ENCODE data around the gene CHRM4. TPM values are rescaled to one million over a fixed set of nuclear protein-coding genes. Genes with fewer than 3 reads are reported as not detected.

Gene CHRM4
- total RNA-seq, 1 donor from 2014 or later: 1.3 TPM

DNA sequence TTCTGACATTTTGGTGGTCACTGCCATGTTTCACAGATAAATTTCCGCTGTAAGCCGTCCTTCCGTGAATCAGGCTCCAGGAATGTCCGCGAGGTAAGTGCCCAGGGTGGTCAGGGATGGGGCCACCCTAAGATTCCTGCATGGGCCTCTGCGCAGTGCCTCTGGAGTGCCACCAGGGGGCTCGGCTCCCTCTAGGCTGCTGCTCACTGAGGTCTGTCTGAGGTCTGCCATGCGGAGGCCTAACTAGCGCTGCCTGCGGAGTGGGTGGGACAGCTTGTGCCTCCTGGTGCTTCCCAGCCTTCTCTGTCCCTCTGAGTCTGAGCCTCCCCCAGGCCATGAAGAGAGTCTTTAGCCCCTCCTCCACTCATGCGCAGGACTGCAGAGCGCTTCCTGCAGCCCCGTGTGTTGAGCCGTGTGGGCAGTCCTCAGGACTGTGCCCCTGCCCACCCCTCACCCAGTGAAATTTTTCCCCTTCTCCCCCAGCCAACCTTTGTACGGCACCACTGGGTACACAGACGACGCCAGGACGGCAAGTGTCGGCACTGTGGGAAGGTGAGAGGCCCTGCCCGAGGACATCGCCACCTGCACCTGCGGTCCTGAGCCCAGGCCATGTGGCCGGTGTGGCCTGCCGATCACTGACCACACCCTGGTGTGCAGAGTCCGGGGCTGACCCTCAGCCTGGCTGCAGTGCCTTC is 22.0 kb downstream of the CHRM4 start:
- intact Hi-C loops (cut with micrococcal nuclease): loop anchor here (1.0 kb wide), 3 partner anchors 8 to 248 kb away; partner anchors contain the start of genes ATG13 and HARBI1

DNA sequence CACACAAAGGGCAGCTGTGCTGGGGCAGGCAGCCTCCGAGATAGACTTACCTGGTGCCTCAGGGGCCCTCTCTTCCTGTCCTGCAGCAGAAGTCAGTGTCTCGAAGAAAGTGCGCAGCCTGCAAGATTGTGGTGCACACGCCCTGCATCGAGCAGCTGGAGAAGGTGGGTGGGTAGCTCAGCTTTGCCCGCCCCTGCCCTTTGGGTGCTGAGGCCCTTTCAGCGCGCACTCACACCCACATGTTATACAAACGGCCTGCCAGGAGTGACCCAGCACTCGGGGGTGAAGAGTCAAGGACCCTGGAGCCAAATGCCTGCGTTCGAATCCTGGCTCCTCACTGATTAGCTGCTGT is 23.7 kb downstream of the CHRM4 start:
- intact Hi-C loops (cut with micrococcal nuclease): loop anchor here (1.0 kb wide), 2 partner anchors 16 to 125 kb away; no protein-coding TSS in a partner anchor

DNA sequence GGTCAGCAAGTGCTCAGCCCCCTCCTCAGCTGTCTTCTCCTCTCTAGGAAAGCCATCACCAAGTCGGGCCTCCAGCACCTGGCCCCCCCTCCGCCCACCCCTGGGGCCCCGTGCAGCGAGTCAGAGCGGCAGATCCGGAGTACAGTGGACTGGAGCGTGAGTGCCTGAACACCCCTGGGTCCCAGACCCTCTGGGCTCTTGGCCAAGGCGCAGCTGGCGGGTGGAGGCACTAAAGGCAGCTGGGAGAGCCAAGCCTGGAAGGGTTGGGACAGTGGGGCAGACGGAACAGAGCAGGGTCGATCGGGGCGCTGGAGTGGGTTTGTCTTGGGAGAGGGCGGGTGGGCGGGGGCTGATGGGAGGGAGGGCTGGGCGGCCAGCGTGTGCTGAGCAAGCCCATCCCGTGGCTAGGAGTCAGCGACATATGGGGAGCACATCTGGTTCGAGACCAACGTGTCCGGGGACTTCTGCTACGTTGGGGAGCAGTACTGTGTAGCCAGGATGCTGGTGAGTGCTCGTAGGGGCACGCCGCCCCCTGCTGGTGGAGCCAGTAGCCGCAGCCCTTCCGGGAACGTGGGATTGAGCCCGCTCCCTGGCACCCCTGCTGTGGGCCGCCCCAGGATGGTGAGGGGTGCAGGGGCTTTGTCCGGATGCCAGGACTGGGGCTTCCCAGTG is 24.2 kb downstream of the CHRM4 start:
- intact Hi-C loops (cut with micrococcal nuclease): loop anchor here (1.0 kb wide), 2 partner anchors 15 to 124 kb away; no protein-coding TSS in a partner anchor

DNA sequence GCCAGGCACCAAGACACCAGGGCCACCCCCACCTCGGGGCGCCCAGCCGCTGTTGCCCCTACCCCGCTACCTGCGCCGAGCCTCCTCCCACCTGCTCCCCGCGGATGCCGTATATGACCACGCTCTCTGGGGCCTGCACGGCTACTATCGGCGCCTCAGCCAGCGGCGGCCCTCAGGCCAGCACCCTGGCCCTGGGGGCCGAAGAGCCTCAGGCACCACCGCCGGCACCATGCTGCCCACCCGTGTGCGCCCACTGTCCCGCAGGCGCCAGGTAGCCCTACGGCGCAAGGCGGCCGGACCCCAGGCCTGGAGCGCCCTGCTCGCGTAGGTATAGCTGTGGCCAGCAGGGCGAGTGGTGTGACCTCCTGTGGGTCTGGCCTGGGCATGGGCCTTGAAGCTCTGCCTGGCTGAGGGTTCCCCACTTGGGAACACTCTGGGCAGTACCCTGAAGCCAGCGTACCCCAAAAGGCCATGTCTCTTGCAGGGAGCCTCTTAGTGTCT is 24.9 kb downstream of the CHRM4 start:
- intact Hi-C loops (cut with micrococcal nuclease): loop anchor here (1.0 kb wide), 2 partner anchors 14 to 123 kb away; no protein-coding TSS in a partner anchor

DNA sequence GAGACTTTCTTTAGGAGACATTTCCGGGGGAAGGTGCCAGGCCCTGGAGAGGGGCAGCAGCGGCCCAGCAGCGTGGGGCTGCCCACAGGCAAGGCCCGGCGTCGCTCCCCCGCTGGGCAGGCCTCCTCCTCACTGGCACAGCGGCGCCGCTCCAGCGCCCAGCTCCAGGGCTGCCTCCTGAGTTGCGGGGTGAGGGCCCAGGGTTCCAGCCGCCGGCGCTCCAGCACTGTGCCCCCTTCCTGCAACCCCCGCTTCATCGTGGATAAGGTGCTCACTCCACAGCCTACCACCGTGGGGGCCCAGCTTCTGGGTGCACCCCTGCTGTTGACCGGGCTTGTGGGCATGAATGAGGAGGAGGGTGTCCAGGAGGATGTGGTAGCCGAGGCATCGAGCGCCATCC is 25.3 kb downstream of the CHRM4 start:
- intact Hi-C loops (cut with micrococcal nuclease): no loop called here

DNA sequence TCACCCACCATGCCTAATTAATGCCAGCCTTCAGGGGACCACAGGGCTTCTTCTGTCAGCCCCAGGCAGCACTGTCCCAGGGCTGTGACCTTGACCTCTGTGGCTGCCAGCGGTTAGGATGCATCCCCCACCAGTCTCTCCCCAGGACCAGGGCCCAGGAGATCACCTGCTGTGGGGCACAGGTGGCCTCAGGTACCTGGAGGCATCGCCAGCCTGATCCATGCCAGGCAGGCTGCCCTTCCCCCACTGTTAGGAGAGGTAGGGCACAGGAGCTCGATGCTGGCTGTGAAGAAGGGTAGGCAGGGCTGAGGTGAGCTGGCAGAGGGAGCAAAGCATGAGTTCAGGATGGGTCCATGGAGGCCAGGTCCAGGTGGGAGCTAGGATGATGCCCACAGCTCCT is 26.8 kb downstream of the CHRM4 start:
- intact Hi-C loops (cut with micrococcal nuclease): no loop called here

DNA sequence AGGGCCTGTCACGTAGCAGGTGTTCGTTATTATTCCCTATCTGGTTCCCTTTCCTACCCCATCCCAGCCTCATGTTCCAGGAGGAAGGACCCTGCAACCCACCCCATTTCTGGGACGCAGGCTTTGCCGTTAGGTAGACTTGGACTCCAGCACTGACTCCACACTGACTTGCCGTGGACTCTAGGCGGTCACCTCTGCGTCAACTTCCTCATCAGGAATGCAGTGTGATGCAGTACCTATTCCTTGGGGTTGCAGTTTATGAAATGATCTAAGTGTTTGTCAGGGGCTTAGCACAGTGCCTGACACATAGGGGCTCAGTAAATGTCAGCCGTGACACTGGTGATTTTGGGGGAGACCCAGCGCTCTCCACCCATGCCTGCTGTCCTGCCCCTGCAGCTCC is 27.5 kb downstream of the CHRM4 start:
- intact Hi-C loops (cut with micrococcal nuclease): no loop called here

DNA sequence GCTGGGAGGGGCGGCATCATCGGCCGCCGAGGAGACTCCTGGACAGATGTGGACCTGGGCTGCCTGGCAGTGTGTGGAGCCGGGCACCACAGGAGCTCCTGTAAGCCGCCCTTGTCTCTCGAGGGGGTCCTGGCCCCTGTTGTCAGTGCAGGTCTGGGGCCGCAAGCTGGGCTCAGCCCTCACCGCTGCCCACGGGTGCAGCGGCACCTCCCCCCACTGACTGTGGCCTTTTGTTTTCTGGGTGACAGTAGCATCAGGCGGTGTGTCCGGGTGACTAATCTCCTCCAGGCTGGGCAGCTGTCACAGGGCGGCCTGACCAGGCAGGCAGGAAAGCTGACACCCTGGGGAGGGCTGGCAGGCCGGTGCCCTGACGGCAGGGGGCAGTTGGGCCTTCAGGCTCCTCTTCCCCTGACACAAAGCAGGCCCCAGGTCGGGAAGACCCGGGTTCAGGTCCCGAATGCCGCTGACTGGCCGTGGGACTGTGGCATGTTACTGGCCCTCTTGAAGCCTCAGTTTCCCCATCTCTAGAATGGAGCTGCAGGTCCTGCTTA is 28.0 kb downstream of the CHRM4 start:
- intact Hi-C loops (cut with micrococcal nuclease): no loop called here

DNA sequence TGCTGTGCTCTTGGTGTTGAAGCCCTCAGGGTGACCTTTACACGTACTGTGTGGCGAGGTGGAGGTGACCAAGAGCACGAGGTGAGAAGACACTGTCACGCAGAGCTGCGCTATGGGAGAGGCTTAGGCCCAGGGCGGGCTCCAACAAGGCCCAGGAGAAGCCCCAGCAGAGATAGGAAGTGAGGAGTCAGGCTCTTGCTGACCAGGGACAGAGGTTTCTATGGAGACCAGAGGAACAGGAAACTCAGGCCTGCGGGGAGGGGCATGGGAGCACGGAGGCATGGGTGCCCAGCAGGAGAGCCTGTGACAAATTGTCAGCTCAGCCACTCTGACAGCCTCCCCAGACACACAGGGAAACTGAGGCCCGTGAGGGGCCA is 28.6 kb downstream of the CHRM4 start:
- intact Hi-C loops (cut with micrococcal nuclease): no loop called here

DNA sequence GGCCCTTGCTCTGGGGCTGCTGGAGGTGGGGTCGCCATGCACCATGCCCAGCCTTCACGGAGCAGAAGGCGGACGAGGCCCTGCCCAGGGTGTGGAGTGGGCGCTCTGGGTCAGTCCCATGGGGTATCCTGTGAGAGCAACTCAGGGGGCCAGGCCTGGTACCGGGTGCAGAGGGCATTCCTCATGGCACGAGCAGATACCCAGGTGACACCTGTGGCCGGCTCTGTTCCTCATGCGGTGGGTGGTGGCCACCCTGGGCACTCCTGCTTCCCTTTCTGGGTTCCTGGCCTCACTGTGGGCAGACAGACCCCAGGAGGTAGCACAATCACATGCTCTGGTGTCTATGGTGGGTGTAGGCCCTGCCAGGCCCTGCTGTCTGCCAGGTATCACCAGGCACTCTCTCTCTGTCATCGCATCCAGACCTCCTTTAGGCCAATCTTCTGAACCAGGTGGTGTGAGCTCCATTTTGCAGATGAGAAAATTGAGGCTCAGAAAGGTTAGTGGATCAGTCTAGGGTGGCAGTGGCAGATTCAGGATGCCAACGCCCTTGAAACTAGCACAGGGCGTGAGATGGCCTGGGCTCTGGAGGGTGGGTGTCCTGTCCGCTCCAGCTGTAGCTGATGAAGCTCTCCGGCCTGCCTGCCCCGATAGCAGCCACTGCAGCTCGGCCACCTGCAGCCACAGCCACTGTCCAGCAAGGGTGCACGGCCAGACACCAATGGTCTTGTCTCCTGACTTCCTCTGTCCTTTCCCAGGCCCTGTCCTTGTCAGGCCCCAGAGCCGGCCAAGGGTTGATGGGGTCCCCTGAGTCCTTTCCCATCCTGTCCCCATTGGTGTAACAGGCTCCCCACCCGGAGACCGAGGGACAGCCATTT is 29.2 kb downstream of the CHRM4 start:
- intact Hi-C loops (cut with micrococcal nuclease): no loop called here

DNA sequence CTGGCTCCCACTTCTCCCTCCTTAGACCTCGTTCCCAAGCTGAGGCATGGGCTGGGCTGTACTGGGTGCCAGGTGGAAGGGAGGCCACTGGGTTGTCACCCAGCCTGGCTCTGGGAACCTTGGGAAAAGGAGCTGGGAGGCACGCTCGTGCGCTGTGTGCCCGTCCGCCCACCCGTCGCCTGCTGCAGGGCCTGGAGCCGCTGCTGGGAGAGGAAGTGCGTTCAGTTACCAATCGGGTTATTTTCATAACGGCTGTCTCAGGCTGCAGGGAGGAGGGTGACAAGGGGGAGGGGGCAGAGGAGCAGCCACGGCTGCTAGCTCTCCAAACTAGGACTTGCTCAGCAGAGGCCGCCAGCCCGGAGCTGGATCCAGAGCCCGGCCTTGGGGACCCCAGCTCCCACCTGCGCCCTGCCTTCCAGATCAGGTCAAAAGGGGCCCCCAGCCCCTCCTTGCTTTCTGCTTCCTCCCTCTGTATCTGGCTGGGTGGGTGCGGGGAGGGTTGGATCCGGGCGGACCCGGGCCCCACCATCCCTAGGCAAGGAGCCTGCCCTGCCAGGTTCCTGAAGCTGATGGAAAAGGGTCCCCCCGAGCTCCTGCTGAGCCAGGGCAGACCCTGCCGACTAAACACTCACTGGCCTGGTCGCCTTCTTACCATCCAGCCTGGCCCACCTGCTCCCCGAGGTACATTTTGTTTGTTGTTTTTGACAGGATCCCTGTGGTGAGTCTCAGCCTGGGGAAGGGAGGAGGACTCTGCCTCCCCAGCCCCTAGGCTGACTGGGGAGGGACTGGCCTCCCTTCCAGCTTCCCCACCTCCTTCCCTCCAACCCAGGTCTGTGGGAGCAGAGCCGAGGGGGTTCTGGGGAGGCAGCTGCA is 30.1 kb downstream of the CHRM4 start:
- intact Hi-C loops (cut with micrococcal nuclease): loop anchor here (1.0 kb wide), 2 partner anchors 8 to 12 kb away; no protein-coding TSS in a partner anchor

DNA sequence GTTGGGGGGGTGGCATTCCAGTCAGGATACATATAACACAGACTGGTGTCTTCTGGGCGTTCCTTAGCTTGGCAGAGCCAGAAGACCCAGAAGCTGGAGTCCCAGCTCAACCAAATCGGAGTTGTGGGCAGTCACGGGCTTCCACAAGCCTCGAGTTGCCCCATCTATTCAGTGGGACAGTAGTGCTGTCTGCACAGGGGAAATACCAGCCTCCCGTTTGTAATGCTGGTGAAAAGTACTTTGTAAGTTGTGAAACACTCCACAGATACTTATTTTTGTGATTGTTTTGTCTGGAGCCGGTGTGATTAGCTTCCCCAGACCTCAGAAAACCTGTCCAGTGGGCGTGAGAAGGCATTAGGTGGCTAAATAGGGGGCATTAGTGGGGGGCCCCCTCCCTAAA is 30.7 kb downstream of the CHRM4 start:
- intact Hi-C loops (cut with micrococcal nuclease): loop anchor here (1.0 kb wide), 2 partner anchors 8 to 12 kb away; no protein-coding TSS in a partner anchor

DNA sequence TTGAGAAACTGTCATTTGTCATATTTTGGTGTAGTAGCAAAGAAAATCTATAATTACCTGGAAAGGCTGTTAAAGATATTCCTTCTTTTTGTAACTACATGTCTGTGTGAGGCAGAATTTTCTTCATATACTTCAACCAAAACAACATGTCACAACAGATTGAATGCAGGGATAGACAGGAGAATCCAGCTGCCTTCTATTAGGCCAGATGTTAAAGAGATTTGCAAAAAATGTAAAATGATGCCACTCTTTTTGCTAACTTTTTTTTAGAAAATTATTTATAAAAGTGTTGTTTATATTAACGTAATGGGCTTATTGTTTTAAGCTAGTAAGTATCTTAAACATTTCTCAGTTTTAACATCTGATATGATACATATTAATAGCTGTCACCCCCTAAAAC is 31.6 kb downstream of the CHRM4 start:
- intact Hi-C loops (cut with micrococcal nuclease): no loop called here

DNA sequence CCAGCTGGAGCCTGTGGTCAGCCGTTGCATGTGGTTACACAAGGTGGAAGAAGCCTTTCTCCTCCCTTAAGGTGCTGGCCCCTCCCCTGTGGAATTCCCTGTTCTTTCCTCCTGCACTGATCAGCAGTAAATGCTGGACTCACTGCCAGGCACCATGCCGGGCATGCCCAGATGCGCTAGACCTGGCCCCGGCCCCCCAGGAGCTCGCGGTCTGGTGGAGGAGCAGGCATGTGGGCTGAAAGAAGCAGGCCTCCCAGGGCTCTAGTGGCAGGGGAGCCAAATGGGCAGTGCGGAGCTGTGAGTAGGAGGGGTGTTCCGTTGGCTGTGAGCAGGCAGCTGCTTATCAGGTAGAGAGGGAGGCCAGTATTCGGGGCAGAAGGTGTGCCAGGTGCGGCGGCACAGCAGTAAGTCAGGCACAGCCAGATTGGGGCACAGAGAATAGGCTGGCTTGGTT is 34.1 kb downstream of the CHRM4 start:
- intact Hi-C loops (cut with micrococcal nuclease): no loop called here

DNA sequence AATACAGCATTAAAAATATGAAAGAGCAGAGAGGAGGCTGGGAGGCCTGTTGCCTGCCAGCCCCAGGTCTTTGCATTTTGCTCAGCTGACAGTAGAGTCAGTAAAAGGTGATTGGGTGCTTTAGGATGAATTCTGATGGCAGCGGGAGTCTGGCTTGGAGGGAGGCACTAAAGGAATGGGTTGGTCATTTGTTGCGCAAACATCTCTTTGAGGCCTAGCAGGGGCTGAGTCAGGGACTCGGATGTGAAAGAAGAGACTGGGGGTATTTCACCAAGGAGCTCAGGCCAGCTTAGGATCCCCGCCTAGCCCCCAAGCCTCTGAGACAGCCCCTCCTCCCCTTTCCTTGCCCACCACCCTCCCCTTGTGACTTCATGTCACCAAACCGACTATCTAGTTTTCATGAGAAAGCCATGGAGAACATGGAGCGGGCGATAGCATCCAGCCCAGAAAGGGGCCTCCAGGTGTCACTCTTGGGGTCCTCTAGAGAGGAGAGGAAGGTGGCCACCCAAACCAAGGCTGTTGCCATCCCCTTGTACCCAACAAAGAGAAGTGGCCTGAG is 34.6 kb downstream of the CHRM4 start:
- intact Hi-C loops (cut with micrococcal nuclease): no loop called here

DNA sequence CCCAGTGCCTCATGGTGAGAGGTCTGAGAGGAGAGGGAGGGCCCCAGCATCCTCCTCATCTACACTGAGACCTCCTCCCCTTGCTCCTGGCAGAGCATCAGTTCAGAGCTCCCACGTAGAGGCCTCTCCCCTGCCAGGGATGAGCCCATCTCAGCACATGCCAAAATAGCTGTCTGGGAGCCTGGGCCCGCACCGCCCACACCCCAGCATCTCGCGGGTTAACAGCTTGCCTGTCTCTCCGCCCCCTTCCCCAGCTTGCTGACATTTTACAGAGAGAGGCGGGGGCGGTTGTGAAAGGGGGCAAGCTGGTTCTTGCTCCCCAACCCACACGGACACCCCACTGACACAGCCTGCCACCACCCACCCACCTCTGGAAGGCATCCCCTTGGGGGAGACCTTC is 37.9 kb downstream of the CHRM4 start:
- intact Hi-C loops (cut with micrococcal nuclease): loop anchor here (2.0 kb wide), 1 partner anchor 183 kb away; no protein-coding TSS in a partner anchor

DNA sequence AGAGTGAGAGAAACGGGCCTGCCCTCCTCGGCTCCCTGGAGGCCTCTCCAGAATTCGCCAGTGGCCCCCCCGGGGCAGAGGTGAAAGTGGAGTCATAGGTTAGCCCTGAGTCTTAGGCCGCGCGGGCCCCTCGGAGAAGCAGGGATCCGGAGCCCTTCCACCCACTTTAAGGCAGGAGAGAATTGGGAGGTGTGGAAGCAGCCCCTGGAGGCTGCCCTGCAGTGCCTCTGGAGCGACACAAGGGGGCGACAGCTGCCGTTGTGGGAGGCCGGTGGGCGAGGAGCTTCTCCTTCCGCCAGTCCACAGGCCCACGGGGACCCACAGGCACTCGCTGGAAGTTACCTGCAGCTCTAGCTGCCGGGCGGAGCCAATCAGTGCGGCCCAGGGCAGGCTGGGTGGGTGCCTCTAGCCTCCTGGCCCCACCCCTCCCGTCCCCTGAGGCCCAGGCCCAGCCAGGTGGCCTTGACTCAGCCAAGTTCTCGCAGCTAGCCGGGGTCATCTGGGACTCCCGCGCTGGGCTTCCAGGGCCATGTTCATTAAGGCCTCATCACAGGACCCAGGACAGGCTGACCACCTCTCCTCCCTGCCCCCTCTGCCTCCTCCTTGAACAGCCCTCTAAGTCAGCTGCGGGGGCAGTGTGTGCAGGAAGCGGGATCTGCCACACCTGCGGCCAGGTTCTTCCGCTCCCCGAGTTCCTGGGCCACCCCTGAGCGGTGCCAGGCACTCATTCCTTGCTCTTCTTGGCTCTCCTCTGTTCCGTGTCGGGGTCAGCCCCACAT is 39.3 kb downstream of the CHRM4 start:
- intact Hi-C loops (cut with micrococcal nuclease): loop anchor here (1.0 to 2.0 kb wide), 4 partner anchors 15 to 319 kb away; no protein-coding TSS in a partner anchor

DNA sequence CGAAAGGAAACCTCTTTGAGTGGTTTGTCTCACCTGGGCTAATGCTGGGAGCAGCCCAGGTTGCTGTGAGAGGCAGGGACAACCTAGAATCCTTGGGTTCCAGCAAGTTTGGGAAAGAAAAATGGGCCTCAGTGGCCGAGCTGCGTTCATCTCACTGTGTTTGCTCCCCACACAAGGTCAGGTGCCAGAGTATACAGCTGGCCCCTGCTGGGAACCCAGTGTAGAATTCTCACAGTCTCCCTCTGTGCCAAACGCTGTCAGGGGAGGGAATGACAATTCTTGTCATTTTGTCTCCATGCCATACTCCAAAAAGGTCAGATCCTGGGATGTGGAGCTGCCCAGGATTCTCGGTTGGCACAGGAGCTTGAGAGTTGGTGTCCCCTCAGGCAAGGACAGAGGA is 40.0 kb downstream of the CHRM4 start:
- intact Hi-C loops (cut with micrococcal nuclease): loop anchor here (1.0 to 2.0 kb wide), 4 partner anchors 16 to 320 kb away; no protein-coding TSS in a partner anchor

DNA sequence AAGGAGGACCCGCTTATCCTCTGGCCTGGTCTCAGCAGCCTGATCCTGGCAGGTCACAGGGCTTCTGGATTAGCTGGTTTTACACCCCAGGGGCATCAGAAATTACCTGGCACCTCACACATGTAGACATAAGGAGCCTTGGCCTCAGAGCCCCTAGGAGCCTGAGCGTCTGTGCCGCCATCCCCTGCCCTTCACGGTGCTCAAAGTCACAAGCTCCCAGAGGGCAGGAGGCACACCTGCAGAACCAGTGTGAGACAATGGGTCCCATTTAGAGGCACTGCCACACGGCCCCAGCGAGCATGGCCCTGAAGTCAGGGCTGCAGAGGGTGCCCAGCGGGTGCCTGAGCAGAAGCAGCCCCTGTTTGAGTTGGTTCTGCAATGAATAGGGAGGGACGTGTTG is 40.4 kb downstream of the CHRM4 start:
- intact Hi-C loops (cut with micrococcal nuclease): no loop called here
